ENCODE measurements around the gene C20orf202.
A peak's percentile ranks its signal among the peaks of the same experiment; 100 is the strongest.

The C20orf202 gene

DNA sequence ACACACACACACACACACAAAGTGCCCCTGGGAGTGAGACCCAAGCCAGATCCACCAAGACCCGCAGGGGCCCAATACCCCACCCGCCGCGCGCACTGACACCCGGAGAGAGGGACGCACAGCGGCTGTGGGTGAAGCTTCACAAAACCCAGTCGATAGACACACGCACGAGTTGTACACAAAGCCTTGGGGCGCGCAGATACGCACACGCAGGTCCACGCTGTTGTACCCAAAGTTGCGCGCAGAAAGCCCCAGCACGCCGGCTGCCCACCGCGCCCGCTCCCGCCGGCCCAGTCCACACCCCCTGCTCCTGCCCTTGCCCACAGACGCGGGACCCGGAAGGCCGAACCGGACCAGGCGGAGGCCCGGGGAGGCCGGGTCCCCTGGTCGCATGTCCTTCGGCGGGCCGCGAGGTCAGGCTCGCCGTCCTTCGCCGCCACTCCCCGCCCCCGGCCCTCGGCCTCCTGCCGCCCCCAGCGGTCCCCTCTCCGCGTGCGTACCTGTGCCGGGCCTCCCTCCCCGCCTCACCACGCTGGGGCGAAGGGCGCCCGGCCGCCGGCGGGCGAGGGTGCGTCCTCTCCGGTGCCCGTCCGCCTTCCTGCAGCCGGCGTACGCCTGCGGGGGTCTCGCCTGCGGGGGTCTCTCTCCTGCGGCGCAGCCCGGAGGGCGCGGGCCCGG lies 18.5 kb upstream of the C20orf202 start, which contains the start of gene TMEM74B:
TMEM74B (minus strand) TSS at position 344 of the 678 bp plus-strand sequence. CDS start 1,180 bp downstream, outside the sequence.
- DNase-seq (ENCODE audit: low spot score): peak; percentile 32

DNA sequence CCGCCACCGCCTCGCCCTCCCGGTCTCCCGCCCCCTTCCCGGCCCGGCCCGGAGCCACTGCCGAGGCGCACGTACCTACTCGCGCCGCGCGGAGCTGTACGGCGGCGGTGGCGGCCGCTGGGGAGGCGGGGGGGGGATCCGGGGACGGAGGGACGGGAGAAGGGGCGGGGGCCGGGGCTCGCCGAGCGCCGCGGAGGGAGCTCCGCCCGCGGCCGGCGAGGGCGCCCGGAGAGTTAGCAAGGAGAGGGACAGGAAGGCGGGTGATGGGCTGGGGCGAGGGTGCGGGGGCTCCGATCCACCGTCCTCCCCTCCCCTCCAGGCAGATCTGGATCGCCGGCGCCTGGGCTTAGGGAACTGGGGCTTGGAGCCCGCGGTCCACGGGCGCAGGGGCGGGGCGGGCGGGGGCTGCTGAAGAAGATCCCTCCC lies 17.9 kb upstream of the C20orf202 start:
- DNase-seq (ENCODE audit: low spot score): peak; percentile 38

DNA sequence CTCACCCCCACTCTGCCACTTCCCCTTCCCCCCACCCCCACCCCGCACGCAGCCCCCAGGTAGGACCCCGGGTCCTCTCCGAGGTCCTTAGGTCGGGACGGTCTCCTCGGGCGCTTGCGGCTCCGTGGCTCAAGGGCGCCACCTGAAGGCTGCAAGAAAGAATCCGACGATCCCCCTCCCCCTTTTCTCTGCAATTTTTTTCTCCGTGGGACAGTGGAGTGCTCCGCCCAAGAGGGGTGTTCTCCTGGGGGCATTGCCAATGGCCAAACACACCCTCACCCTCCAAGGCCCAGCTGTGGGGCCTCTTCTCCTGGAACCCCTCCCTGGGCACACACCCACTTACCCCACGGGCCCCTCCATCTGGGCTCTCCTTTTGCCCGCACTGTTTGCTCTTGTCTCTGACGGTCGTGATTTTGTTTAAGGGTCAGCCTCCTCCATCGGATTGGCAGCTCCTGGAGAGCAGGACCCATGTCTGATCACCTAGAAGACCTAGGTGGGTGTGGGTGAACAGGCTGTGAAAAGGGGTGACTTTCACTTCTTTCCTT lies 17.4 kb upstream of the C20orf202 start:
- DNase-seq (ENCODE audit: low spot score): peak; percentile 79

DNA sequence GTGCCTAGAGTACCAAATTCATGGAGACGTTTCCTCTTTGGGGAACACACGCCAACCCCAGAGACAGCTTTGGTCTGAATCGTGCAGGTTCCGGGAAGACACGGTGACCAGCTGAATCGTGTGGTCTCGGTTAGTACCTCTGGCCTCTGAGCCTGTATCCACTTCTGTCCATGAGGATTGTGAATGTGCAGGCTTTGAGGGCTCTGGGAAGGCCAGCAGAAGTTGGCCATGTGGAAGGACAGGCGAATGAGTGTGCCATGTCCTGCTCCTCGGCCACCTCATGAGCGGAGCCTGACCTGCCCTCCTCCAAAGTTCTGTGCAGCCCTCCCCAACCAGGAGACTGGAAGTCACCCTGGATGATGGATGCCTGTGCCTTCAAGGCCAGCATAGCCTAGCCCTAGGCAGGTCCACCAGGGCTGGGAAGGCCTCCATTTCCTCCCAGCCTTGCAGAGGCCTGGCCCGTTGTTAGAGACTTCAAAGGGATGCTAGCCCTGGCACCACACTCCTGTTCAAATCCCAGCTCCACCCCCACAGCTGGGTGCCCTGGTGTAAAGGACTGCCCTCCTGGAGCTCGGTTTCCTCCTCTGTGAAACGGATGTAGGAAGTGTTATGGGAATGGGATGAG lies 16.8 kb upstream of the C20orf202 start:
- DNase-seq (ENCODE audit: low spot score): no peak

DNA sequence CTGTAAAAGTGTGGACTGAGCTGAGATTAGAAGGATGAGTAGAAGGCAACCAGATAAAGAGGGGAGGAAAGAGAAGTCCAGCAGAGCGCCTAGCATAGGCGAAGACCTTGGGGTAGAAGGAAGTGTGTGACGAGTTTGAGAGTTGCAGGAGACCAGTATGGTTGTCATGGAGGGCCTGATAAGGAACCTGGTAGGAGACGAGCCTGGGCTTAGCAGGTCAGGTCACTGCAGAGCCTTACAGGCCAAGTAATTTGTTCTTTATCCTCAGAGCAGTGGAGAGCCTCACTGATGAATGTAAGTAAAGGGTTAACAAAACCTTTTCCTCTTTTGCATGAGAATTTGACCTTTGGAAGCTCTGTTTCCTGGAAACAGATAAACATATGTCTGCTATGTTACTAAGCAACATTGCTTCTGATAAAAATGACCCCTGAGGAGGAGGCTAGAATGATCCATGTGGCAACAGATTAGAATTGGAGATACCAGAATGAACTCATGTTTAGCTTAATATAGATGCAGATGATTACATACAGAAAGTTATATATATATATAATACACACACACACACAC lies 15.6 kb upstream of the C20orf202 start:
- no peak for DNase-seq (ENCODE audit: low spot score)

DNA sequence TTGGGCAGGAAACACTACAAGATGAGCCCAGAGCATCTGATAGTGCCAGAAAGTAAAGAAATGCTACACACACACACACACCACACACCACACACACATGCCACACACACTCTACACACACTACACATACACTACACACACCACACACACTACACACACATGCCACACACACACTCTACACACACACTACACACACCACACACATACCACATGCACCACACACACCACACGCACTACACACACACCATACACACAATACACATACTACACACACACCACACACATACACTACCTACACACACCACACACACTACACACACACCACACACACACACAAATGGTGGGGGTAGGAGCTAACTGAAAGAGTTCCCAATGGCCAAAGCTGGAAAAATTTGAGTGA lies 14.9 kb upstream of the C20orf202 start:
- no peak for DNase-seq (ENCODE audit: low spot score)

DNA sequence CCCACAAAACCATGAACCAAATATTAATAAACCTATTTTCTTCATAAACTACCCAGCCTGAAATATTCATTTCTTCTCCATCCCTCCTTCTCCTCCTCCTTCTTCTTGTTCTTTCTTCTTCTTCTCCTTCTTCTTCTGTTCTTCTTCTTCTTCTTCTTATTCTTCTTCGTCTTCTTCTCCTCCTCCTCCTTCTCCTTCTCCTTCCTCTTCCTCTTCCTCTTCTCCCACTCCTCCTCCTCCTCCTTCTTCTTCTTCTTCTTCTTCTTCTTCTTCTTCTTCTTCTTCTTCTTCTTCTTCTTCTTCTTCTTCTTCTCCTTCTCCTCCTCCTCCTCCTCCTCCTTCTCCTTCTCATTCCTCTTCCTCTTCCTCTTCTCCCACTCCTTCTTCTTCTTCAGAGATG lies 13.4 kb upstream of the C20orf202 start:
- DNase-seq (ENCODE audit: low spot score): no peak

DNA sequence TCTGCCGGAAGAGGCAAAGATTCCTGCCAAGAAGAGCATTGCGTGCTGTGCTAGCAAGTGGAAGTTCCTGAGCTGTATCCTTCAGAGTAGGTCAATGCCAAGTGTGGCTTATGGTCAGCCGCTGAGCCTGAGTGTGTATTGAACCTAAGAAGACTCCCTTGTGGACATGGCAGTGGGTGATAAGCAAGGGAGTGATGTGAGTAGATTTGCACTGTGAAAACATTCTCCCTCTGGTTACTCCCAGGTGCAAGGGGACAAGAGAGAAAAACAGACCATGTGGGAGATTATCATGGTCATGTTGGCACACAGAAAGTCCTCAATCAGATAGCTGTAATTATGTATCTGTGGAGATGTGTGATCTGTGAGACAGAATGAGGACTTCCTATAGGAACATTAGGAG lies 12.4 kb upstream of the C20orf202 start:
- no peak for DNase-seq (ENCODE audit: low spot score)

DNA sequence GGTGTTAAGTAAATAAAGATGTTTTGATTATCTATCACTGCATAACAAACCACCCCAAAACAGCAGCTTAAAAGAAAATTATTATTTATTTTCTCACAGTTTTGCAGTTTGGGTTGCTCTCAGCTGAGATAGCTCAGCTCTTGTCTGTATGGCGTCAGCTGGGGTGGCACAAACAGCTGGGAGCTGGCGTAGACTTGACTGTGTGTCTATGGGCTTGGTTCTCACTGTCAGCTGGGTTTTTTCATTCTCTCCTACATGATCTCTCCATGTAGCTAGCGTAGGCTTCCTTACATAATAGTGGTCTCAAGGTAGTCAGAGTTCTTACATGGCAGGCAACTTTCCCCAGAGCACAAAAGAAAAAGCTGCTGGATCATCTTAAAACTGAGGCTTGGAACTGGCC lies 12.0 kb upstream of the C20orf202 start:
- no peak for DNase-seq (ENCODE audit: low spot score)

DNA sequence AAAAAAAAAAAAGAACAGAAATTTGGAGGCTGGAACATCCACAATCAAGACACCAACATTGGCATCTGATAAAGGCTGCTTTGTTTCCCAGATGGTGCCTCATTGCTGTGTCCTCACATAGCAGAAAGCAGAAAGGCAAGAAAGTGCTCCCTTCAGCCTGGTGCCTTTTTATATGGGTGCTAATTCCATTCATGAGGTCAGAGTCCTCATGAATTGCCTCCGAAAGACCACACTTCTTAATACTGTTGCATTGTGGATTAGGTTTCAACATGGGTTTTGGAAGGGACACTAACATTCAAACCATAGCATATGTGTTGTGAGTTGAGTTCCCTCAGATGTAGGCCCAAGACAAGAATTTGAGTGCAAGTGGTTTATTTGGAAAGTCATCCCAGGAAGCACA lies 8.0 kb upstream of the C20orf202 start:
- no peak for DNase-seq (ENCODE audit: low spot score)

DNA sequence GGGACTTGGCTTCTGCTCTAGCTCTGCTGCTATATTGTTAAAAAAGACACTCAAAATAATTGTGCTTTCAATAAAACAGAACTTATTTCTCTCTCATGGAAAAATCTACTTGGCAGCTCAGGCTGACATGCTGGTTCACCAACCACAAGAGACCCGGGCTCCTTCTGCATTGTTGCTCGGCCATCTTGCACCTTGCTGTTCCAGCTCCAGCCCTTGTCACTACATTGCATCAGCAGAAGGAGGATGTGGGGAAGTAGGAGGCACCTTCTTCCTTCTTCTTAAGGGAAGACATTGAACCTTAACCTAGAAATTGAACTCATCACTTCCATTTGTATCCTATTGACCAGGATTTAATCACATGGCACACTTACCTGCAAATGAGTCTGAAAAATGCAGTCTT lies 6.6 kb upstream of the C20orf202 start:
- DNase-seq (ENCODE audit: low spot score): no peak

DNA sequence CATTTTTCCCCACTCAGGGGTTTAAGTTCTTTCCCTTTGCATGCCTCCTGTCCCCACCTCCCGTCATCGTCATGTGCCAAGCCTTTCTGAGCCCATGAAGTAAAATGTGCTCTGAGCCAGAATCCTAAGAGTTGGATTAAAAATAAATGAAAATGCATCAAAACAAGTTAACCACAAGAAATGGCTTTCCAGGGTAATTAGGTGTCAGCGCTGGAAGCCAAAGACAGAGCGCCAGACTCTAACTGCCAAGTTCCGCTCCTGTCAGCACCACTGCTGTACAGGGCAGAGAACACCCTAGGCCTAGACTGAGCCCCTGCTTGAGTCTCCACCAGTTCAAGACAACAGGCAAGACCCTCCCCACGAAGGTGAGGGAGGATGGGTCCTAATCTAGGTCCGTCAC lies 5.5 kb upstream of the C20orf202 start:
- DNase-seq (ENCODE audit: low spot score): no peak

DNA sequence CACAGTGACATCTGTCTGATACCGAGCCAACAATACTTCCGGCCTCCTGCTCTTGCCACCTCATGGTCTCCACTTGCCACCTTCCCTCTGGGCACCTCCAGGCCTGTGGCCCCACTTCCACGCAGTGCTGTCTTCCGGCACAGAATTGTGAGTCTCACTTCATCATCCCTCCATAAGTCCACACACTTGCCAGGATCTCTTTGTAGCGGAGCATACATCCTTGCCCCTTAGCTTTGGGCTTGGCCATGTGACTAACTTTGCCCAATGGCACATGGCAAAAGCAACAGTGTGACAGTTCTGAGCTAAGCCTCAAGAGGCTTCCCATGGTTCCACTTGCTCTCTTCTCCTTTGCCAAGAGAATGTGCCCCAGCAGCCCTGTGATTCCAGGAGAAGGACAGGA lies 4.5 kb upstream of the C20orf202 start:
- DNase-seq (ENCODE audit: low spot score): no peak

DNA sequence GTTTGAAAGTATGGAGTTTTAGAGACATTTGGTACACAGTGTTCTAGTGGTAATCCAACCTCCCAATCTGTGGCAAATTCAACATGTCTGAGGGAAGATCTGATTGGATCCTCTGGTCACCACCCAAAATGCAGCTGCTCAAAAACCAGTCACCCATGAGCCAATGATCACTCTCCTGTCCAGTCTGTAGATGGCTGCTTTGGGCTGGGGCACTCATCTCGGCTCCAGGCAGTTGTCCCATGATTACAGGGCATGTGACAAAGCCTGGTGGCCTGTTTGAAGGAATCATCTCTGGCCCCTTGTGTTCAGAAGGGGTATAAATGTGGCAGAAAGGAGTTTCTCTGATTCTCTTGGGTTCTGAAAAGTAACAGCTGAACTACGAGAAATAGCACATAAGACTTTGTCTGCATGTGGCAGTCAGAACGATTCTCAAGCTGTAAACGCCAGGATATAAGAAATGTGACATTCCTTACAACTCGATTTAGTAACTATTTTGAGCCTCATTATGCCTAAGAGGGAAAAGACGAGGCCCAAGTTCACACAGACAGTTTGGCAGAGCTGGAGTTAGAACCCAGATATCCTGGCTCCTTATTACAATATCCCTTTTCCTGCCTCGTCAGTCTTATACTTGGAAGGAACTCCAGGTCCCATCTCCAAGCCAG lies 3.9 kb upstream of the C20orf202 start:
- no peak for DNase-seq (ENCODE audit: low spot score)

DNA sequence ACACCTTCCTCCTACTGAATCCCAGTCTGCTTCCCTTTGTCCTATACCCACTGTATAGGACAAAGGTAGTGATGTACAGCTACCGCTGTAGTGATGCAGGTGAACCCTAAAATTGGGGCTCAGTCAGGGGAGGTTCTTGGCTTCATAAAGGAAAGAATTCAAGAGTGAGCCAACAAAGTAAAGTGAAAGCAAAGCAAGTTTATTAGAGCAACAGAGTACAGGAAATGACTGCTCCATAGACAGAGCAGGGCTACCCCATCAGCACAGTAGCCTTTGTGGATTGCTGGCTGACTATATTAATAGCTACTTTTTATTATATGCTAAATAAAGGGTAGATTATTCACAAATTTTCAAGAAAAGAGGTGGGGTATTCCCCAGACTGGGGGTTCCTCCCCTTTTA lies 3.3 kb upstream of the C20orf202 start:
- DNase-seq (ENCODE audit: low spot score): no peak

DNA sequence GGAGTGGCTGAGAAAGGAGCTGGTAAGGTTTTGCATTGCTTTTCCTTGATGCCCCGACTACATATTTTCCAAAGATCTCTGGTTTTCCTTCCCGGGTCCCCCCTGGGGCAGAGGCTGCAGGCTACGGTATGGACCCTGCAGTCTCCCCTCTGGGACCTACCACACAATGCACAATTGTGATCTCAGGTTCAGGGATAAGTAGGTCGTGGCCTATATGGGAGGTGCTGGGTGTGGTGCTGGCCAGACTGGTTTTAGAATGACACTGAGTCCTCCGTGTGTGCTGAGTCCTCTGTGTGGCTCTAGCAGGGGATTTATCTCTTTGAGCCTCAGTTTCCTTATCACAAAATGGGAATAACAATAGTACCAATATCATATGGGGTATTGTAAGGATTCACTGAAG lies 376 bp downstream of the C20orf202 start:
- no peak for DNase-seq (ENCODE audit: low spot score)

DNA sequence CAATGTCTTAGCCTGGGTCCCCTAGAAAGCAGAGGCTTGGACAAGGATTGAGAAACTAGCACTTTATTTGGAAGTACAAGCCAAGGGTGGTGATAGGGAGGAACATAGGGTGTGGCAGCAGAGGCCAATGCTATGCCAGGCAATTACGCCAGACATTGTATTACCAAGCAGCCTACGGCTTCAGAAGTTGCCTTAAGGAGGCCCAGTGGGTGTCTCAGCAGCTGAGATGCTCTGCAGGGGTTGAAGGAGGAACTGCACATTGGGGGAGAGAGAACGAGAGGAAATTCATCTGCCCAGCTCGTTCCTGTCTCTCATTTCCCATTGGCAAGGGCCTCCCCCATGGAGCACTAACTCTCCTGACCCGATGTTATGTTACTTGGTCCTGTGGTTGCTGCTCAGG lies 859 bp downstream of the C20orf202 start:
- no peak for DNase-seq (ENCODE audit: low spot score)

DNA sequence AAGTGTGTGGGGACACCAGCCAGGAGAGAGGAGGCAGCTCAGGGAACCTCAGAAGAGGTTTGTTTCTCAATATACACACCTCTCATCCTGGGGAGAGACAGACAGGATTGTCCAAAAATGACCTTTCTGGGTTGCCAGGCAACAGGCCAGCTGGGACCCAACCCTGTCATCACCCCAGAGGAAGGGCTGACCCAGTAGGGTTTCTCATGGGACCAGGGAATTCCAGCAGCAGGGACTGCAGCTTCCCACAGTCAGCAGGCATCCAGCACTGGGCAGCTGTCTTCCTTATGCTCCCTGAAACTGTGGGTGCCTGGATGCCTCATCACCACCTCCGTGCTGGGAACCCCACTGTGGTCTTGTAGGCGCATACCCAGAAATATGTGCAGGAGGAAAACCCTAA lies 1.3 kb downstream of the C20orf202 start:
- no peak for DNase-seq (ENCODE audit: low spot score)

DNA sequence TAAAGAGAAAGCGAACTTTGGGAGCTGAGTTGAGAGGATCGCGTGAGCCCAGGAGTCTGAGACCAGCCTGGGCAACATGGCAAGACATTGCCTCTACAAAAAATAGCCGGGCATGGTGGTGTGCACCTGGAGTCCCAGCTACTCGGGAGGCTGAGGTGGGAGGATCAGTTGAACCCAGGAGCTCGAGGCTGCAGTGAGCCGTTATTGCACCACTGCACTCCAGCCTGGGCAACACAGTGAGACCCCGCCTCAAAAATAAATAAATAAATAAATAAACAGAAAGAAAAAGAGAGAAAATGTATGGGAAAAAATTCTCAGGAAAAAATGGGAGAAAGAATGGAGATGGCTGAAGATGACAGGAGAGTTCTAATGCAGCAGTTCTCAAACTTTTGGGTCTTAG lies 2.5 kb downstream of the C20orf202 start:
- DNase-seq (ENCODE audit: low spot score): no peak

DNA sequence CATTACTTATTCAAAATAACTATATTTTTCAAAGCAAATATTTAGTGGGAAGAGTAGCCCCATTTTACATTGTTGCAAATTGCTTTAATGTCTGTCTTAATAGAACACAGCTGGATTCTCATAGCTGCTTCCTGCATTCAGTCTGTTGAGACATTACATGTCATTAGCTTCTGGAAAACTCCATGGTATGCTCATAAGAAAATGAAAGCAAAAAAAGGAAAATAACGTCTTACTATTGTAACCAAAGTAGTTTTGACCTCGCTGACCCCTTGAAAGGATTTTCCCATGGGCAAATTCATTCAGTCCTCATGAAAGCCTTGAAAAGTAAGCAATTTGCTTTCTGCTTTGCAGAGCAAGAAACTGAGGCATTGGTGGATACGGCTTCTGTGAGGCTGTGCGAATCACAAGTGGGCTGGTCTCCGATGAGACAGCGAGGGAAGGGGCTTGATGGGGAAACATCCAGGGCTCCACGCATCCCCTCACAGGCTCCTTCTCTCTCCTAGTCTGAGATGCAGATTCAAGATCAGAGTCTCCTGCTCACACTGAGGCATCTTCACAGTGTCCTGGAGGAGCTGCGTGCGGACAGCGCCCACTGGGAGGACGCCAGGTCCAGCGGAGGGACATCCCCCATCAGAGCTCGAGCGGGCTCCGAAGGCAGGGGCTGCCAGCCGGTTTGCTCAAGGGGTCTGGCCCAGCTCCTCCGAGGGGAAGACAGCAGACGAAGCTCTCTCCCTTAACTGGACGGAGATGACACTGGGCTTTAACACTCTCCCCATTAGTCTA lies 3.3 kb downstream of the C20orf202 start:
- no peak for DNase-seq (ENCODE audit: low spot score)

DNA sequence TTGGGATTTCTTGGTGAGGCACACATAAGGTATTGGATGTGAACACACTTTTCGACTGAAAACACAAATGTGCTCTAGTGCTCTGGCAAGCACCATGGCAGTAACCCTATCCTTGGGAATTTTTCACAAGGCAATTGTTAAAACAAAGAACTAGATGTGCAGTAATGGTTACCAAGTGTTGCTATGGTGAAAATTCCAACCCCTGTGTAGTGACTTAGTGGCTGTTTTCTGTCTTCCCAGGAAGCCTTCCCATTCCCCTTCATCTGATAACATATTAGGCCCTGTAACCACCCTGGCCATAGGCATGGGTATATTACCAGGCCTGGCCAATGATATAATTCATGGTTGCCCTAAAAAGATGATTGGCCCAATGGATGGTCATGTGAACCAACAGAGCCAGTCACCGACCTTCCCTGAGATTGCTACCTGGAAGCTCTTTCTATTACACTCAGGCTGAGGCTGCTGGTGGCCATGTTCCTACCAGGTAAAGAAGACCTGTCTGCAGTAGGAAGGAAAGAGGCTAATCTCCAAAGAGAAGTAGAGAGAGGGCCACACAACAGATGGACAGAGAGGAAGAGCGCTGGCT lies 4.1 kb downstream of the C20orf202 start:
- no peak for DNase-seq (ENCODE audit: low spot score)
